K562 (cell line): ENCODE results near the gene ITGAL. TPM values are rescaled to one million over a fixed set of nuclear protein-coding genes. Genes with fewer than 3 reads are reported as not detected.
A peak's percentile ranks its signal among the peaks of the same experiment; 100 is the strongest.

Experiments
- ATF1 ChIP-seq, 2 experiments: fragments of 450-650 bp in 1 of 2; IDR thresholded peaks; 2 replicates each; pipeline ENCODE4 v1.6.1; 2016; ENCODE audit warnings: missing compliant biosample characterization in 1 of 2, missing genetic modification characterization in 1 of 2
- CBFA2T2 ChIP-seq: fragments of 450-650 bp; conservative IDR thresholded peaks from 2 replicates; pipeline ENCODE4 v1.6.1; 2017; ENCODE audit warnings: mild to moderate bottlenecking
- DIDO1 ChIP-seq: fragments of 450-650 bp; IDR thresholded peaks from 2 replicates; pipeline ENCODE4 v1.6.1; 2016; ENCODE audit warnings: low read depth, missing biosample characterization, missing genetic modification characterization
- GATAD2B ChIP-seq: fragments of 450-650 bp; IDR thresholded peaks from 2 replicates; pipeline ENCODE4 v1.6.1; 2017; ENCODE audit warnings: mild to moderate bottlenecking, borderline replicate concordance
- GTF2A2 ChIP-seq: IDR thresholded peaks from 2 replicates; pipeline ENCODE4 v1.6.1; 2016; ENCODE audit warnings: mild to moderate bottlenecking, missing genetic modification characterization, missing compliant biosample characterization
- HDAC2 ChIP-seq: fragments of 450-650 bp; IDR thresholded peaks from 2 replicates; pipeline ENCODE4 v1.6.1; 2016; ENCODE audit warnings: mild to moderate bottlenecking
- KDM5B ChIP-seq: fragments of 200-600 bp; sonication (generic); IDR thresholded peaks from 2 replicates; pipeline ENCODE4 v1.6.1; 2012; ENCODE audit warnings: low read depth, mild to moderate bottlenecking, moderate library complexity, low read length, control low read depth, inconsistent platforms; ENCODE audit not compliant: insufficient replicate concordance
- NCOA2 ChIP-seq, 2 experiments: fragments of 450-650 bp; IDR thresholded peaks; 2 replicates each; pipeline ENCODE4 v1.6.1; 2018; ENCODE audit warnings: mild to moderate bottlenecking in 2 of 2, moderate library complexity in 1 of 2; ENCODE audit not compliant: partially characterized antibody in 2 of 2
- NCOR1 ChIP-seq: fragments of 450-650 bp; IDR thresholded peaks from 2 replicates; pipeline ENCODE4 v1.6.1; 2016; ENCODE audit warnings: mild to moderate bottlenecking, moderate library complexity
- NR4A1 ChIP-seq, 2 experiments: fragments of 250-450 bp in 1 of 2; fragments of 450-650 bp in 1 of 2; sonication (Bioruptor Pico) in 1 of 2; IDR thresholded peaks; 2 replicates each; pipeline versions ENCODE4 v1.4.0 to v1.6.1; 2016 to 2020; ENCODE audit warnings: mild to moderate bottlenecking in 2 of 2, missing compliant biosample characterization in 1 of 2, missing genetic modification characterization in 1 of 2, moderate library complexity in 1 of 2
- PML ChIP-seq: IDR thresholded peaks from 2 replicates; pipeline ENCODE4 v1.6.1; 2012; ENCODE audit warnings: low read length, inconsistent platforms
- POLR2AphosphoS5 ChIP-seq: IDR thresholded peaks from 2 replicates; pipeline ENCODE4 v1.6.1; 2011; ENCODE audit warnings: mild to moderate bottlenecking, low read depth, low read length, moderate library complexity; ENCODE audit not compliant: control insufficient read depth, insufficient read depth
- RBFOX2 ChIP-seq: fragments of 200-400 bp; formaldehyde crosslinking; IDR thresholded peaks from 2 replicates; pipeline ENCODE4 v1.6.1; 2017; ENCODE audit warnings: low read depth, mild to moderate bottlenecking, low read length, moderate library complexity
- SIN3A ChIP-seq, 2 experiments: fragments of 150-350 bp in 1 of 2; IDR thresholded peaks; 2 replicates each; pipeline ENCODE4 v1.6.1; 2011 to 2016; ENCODE audit warnings: borderline replicate concordance in 2 of 2, low read depth in 2 of 2, low read length in 2 of 2, mild to moderate bottlenecking in 2 of 2, moderate library complexity in 2 of 2; ENCODE audit not compliant: control insufficient read depth in 1 of 2
- SIX5 ChIP-seq, 2 experiments: IDR thresholded peaks; 2 replicates each; pipeline ENCODE4 v1.6.1; 2011; ENCODE audit warnings: low read length in 2 of 2, borderline replicate concordance in 1 of 2, low read depth in 1 of 2, mild to moderate bottlenecking in 1 of 2, moderate library complexity in 1 of 2; ENCODE audit not compliant: insufficient read depth in 1 of 2
- SMC3 ChIP-seq: conservative IDR thresholded peaks from 2 replicates; pipeline ENCODE4 v1.6.1; 2011; ENCODE audit warnings: low read depth, low read length, improper control_type of control experiment; ENCODE audit not compliant: insufficient read depth
- TAF7 ChIP-seq: fragments of 450-650 bp; IDR thresholded peaks from 2 replicates; pipeline ENCODE4 v1.6.1; 2016; ENCODE audit warnings: missing genetic modification characterization, missing compliant biosample characterization
- TCF7 ChIP-seq: sonication (generic); IDR thresholded peaks from 2 replicates; pipeline ENCODE4 v1.6.1; 2016; ENCODE audit warnings: antibody characterized with exemption, borderline replicate concordance
- ZBTB9 ChIP-seq: fragments of 450-650 bp; formaldehyde crosslinking; IDR thresholded peaks from 2 replicates; pipeline ENCODE4 v1.4.0; 2020; ENCODE audit warnings: mild to moderate bottlenecking, moderate library complexity
- polyA plus RNA-seq, 8 experiments: library from polyadenylated mRNA; depleted of rRNA in 4 of 8; stranded (reverse) in 5 of 8; unstranded in 3 of 8; fragments of >200 nt; fragmentation: Nextera tagmentation in 2 of 8; fragmentation: Illumina TruSeq in 1 of 8; extraction: Ambion mirVana in 2 of 8; extraction: Trizol in 1 of 8; gene quantifications; 2 replicates each; pipeline versions ENCODE4 v1.2.1 to v1.2.3, GENCODE V29; 2011 to 2014; ENCODE audit warnings: inconsistent platforms in 1 of 8, missing spikeins in 1 of 8
- total RNA-seq, 7 experiments: library from RNA; depleted of rRNA in 6 of 7; stranded (reverse); fragments of >200 nt in 6 of 7; fragmentation: Illumina TruSeq in 2 of 7; extraction: Trizol in 2 of 7; gene quantifications; 2 replicates each; pipeline versions ENCODE4 v1.2.1 to v1.2.3, GENCODE V29; 2011 to 2021; ENCODE audit warnings: low replicate concordance in 1 of 7
- TF ChIP-seq, protein P1 (sequence below): fragments of 250-450 bp; sonication (Bioruptor Pico); IDR thresholded peaks from 2 replicates; pipeline ENCODE4 v1.4.0; 2020

ITGAL gene
- total and polyA plus RNA-seq, 9 of the 15 experiments (the other 6 are each of a cell fraction or from before 2014, with no cell fraction given): 0.01 to 0.53 TPM; not detected in 7

DNA sequence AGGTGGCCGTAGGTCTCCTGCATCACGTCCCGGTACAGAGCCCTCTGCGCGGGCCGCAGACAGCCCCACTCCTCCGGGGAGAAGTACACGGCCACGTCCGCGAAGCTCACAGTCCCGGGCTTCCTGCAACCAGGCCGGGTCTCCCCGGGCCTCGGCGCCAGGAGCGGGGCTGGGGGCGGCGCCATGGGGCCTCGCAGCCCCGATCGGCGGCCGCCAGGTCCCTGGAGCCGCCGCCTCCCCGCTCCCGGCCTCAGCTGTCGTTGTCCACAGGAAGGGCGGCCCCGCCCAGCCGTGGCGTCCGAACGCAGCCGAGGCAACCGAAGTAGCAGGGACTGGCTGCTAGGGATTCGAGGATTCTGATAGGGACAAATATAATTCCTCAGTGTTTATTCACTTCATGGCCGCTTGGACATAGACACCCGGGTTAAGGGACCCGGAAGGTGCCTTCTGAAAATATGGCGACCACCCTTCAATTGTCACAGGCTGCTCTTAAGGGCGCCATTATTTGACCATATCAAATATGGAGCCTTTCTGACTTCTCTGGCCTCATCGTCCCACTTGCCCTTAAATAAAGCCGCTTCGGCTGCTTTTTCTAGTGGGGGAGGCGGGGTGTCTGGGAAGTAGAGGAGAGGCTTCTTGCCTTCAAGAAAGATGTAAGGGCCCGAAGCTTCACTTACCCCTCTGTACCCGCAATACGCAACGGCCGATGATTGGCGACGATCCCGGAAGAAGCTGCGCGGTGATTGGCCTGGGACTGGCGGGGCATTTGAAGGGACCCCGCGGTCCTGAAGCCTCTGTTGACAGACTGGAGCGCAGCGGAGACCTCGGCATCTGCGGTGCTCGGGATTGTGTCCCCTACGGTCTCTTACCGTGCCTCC, 99.1 kb downstream of the ITGAL start, which contains the start of gene ZNF688 (continued):
- TF ChIP-seq TAF7 (tag) (peak; percentile 48; the same call in 1 of the 2 replicates), GATAD2B (peak; percentile 27), NCOA2 (IDR thresholded peaks at IDR 0.05; ENCODE audit: partially characterized antibody in 2 of 2) (no peak), CBFA2T2 (no peak), NR4A1 (CRISPR knock-in tag; IDR thresholded peaks at IDR 0.05) (0 out of 2 replicates have a peak, but pooled peaks have one; percentile 8), NR4A1 (tag; IDR thresholded peaks at IDR 0.05) (0 out of 2 replicates have a peak, but pooled peaks have one; percentile 38), GTF2A2 (0 out of 2 replicates have a peak, but pooled peaks have one; percentile 20), NCOR1 (0 out of 2 replicates have a peak, but pooled peaks have one; percentile 23), ZBTB9 (peak; percentile 65; the same call in 1 of the 2 replicates), HDAC2 (peak; percentile 76; the same call in 1 of the 2 replicates), TCF7 (0 out of 2 replicates have a peak, but pooled peaks have one; percentile 66), SMC3 (no peak), ATF1 (CRISPR knock-in tag; IDR thresholded peaks at IDR 0.05) (no peak), ATF1 (tag; IDR thresholded peaks at IDR 0.05) (peak; percentile 96), SIX5 (IDR thresholded peaks at IDR 0.05; ENCODE audit: borderline replicate concordance in 1 of 2, insufficient read depth in 1 of 2, low read depth in 1 of 2, low read length in 2 of 2) (peak; percentile 63 to 70; a peak in 3 of 4 replicates), DIDO1 (tag) (peak; percentile 85), KDM5B (peak; percentile 66), PML (peak; percentile 53), SIN3A (IDR thresholded peaks at IDR 0.05; ENCODE audit: borderline replicate concordance in 2 of 2, control insufficient read depth in 1 of 2, low read depth in 2 of 2, low read length in 2 of 2) (peak; percentile 58 to 83; a peak in 3 of 4 replicates), POLR2AphosphoS5 (peak; percentile 46; the same call in 1 of the 2 replicates), RBFOX2 (peak; percentile 84)
- TF ChIP-seq, protein P1, sequence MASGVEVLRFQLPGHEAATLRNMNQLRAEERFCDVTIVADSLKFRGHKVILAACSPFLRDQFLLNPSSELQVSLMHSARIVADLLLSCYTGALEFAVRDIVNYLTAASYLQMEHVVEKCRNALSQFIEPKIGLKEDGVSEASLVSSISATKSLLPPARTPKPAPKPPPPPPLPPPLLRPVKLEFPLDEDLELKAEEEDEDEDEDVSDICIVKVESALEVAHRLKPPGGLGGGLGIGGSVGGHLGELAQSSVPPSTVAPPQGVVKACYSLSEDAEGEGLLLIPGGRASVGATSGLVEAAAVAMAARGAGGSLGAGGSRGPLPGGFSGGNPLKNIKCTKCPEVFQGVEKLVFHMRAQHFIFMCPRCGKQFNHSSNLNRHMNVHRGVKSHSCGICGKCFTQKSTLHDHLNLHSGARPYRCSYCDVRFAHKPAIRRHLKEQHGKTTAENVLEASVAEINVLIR: peak; percentile 63
